ENCODE measurements around the gene RASGRF1. TPM values are rescaled to one million over a fixed set of nuclear protein-coding genes. Genes with fewer than 3 reads are reported as not detected.

The RASGRF1 gene
- polyA plus RNA-seq, 3 donors: 0.11 TPM; not detected in 2

DNA sequence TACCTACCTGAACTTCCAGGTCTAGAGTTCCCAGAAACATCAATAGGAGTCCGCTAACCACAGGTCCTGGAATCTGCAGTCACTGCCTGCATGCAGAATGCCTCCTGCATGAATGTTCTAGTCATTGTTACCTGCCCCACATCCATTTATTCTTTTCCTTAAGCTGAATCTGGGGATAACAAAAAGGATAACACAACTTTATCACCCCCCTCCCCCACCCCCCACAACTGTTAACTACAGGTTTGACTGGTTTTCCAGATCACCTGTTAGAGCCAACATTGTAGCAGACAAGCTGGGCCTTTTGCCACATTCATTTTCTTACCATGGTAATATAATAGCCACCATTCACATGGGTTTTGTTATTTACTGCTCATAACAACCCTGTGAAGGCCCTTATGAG lies 141.1 kb downstream of the RASGRF1 start:
- WGBS (ENCODE audit: insufficient coverage): 0% methylated on average over 1 of the region's 1 CpG
- Histone ChIP-seq H3K9ac (ENCODE audit: insufficient read depth, low read length, poor library complexity, severe bottlenecking) (no peak overlapping the region), H3K4me3 (replicated peaks in 1 of 3; ENCODE audit: low read depth in 2 of 3, low read length in 3 of 3) (no peak overlapping the region), H3K27ac (ENCODE audit: low read depth in 1 of 2, low read length in 2 of 2) (no peak overlapping the region), H3K9me3 (replicated peaks in 1 of 2; ENCODE audit: control insufficient read depth in 1 of 2, insufficient read depth in 1 of 2, low read length in 2 of 2) (no peaks in the 10 kb centered on the region), H3K79me2 (ENCODE audit: insufficient read depth, low read length) (peaks cover 8% of the 10 kb centered on the region), H4K20me1 (ENCODE audit: insufficient read depth, low read length) (no peaks in the 10 kb centered on the region), H3K4me2 (replicated peaks; ENCODE audit: extremely low read depth, low read length, poor library complexity, severe bottlenecking) (no peak overlapping the region), H2AFZ (ENCODE audit: insufficient read depth, low read depth, low read length, poor library complexity, severe bottlenecking) (no peak overlapping the region), H3K4me1 (ENCODE audit: control insufficient read depth in 1 of 2, insufficient read depth in 2 of 2, low read length in 2 of 2) (peaks cover 6 to 12% of the 10 kb centered on the region in 2 donors), H3K36me3 (replicated peaks in 1 of 2; ENCODE audit: control insufficient read depth in 1 of 2, insufficient read depth in 2 of 2, low read length in 2 of 2) (no peaks in the 10 kb centered on the region), H3K27me3 (ENCODE audit: control insufficient read depth in 2 of 2, insufficient read depth in 2 of 2, low read length in 2 of 2) (no peaks in the 10 kb centered on the region)
- H3K4me1 Mint-ChIP-seq: peaks cover 20% of the 10 kb centered on the region
- H3K36me3 Mint-ChIP-seq: no peaks in the 10 kb centered on the region
- intact Hi-C loops (cut with micrococcal nuclease): loop anchor here in 1 of 2 donors (10.0 kb wide), 1 partner anchor 75 kb away; the partner anchor contains the start of gene MORF4L1
- no peak overlapping the region for H3K4me3 Mint-ChIP-seq
- TF ChIP-seq, protein P1, sequence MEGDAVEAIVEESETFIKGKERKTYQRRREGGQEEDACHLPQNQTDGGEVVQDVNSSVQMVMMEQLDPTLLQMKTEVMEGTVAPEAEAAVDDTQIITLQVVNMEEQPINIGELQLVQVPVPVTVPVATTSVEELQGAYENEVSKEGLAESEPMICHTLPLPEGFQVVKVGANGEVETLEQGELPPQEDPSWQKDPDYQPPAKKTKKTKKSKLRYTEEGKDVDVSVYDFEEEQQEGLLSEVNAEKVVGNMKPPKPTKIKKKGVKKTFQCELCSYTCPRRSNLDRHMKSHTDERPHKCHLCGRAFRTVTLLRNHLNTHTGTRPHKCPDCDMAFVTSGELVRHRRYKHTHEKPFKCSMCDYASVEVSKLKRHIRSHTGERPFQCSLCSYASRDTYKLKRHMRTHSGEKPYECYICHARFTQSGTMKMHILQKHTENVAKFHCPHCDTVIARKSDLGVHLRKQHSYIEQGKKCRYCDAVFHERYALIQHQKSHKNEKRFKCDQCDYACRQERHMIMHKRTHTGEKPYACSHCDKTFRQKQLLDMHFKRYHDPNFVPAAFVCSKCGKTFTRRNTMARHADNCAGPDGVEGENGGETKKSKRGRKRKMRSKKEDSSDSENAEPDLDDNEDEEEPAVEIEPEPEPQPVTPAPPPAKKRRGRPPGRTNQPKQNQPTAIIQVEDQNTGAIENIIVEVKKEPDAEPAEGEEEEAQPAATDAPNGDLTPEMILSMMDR (IDR thresholded peaks at IDR 0.05): no peak
- H3K9me3 Mint-ChIP-seq: peaks cover 0 to 5% (median 0%) of the 10 kb centered on the region in 7 donors
- H3K27ac Mint-ChIP-seq: no peak overlapping the region
- no peak for DNase-seq
- peaks cover 6 to 18% (median 17%) of the 10 kb centered on the region in 3 donors for H3K27me3 Mint-ChIP-seq (ENCODE audit: low read depth in 3 of 3)

DNA sequence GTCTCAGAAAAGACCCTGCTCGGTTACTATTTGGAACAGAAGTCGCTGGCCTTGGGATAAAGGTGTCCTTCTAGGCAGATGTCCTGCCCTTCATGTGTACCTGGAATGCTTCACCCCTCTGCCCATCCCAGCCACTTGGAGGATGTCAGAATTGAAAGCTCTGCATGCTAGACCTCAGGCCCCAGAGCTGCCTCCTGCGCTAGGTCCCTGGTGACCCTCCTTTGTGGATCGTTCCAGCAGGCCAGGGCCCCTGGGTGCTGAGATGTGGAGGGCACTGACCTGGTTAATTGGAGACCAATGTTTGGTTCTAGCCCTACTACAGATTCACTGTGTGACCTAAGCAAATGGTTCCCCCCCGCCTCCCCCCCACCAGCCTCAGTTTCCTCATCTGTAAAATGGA lies 143.1 kb downstream of the RASGRF1 start:
- no peak overlapping the region for H3K4me3 Mint-ChIP-seq
- WGBS (ENCODE audit: insufficient coverage): 100% methylated on average over 2 of the region's 5 CpGs
- H3K9ac ChIP-seq (ENCODE audit: insufficient read depth, low read length, poor library complexity, severe bottlenecking): no peak overlapping the region
- H3K4me1 ChIP-seq (ENCODE audit: control insufficient read depth in 1 of 2, insufficient read depth in 2 of 2, low read length in 2 of 2): peaks cover 25 to 31% of the 10 kb centered on the region in 2 donors
- H3K4me1 Mint-ChIP-seq: peaks cover 40% of the 10 kb centered on the region
- peaks cover 8% of the 10 kb centered on the region for H4K20me1 ChIP-seq (ENCODE audit: insufficient read depth, low read length)
- H3K27ac Mint-ChIP-seq: no peak overlapping the region
- H3K27ac ChIP-seq (ENCODE audit: low read depth in 1 of 2, low read length in 2 of 2): no peak overlapping the region
- H3K27me3 ChIP-seq (ENCODE audit: control insufficient read depth in 2 of 2, insufficient read depth in 2 of 2, low read length in 2 of 2): no peaks in the 10 kb centered on the region
- H3K36me3 ChIP-seq (replicated peaks in 1 of 2; ENCODE audit: control insufficient read depth in 1 of 2, insufficient read depth in 2 of 2, low read length in 2 of 2): no peaks in the 10 kb centered on the region
- no peaks in the 10 kb centered on the region for H3K9me3 ChIP-seq (replicated peaks in 1 of 2; ENCODE audit: control insufficient read depth in 1 of 2, insufficient read depth in 1 of 2, low read length in 2 of 2)
- peaks cover 0 to 2% (median 0%) of the 10 kb centered on the region in 7 donors for H3K9me3 Mint-ChIP-seq
- intact Hi-C loops (cut with micrococcal nuclease): loop anchor here in 1 of 2 donors (10.0 kb wide), 1 partner anchor 73 kb away; the partner anchor contains the start of gene MORF4L1
- TF ChIP-seq, protein P1 (IDR thresholded peaks at IDR 0.05): no peak
- peaks cover 6 to 18% (median 16%) of the 10 kb centered on the region in 3 donors for H3K27me3 Mint-ChIP-seq (ENCODE audit: low read depth in 3 of 3)
- H2AFZ ChIP-seq (ENCODE audit: insufficient read depth, low read depth, low read length, poor library complexity, severe bottlenecking): no peak overlapping the region
- H3K4me3 ChIP-seq (replicated peaks in 1 of 3; ENCODE audit: low read depth in 2 of 3, low read length in 3 of 3): no peak overlapping the region
- H3K4me2 ChIP-seq (replicated peaks; ENCODE audit: extremely low read depth, low read length, poor library complexity, severe bottlenecking): no peak overlapping the region
- H3K79me2 ChIP-seq (ENCODE audit: insufficient read depth, low read length): peaks cover 27% of the 10 kb centered on the region
- no peak for DNase-seq
- H3K36me3 Mint-ChIP-seq: peaks cover 0 to 2% of the 10 kb centered on the region in 2 donors
